ENCODE data around the gene DHX32.

GRCh38 chr10:125871338-125871737 lies 9.8 kb downstream of the DHX32 start:
- TF ChIP-seq CTCF (IDR thresholded peaks at IDR 0.05; ENCODE audit: poor library complexity, severe bottlenecking) (no peak), SMC3 (conservative IDR thresholded peaks at IDR 0.05; ENCODE audit: poor library complexity) (no peak), EZH2 (IDR thresholded peaks at IDR 0.05; ENCODE audit: borderline replicate concordance, insufficient read depth, low read length, poor library complexity, severe bottlenecking) (no peak), REST (IDR thresholded peaks at IDR 0.05; ENCODE audit: borderline replicate concordance) (no peak), POLR2AphosphoS5 (IDR thresholded peaks at IDR 0.05) (no peak), EP300 (conservative IDR thresholded peaks at IDR 0.05; ENCODE audit: poor library complexity, severe bottlenecking) (no peak), RAD21 (conservative IDR thresholded peaks at IDR 0.05) (no peak), TAF1 (IDR thresholded peaks at IDR 0.05; ENCODE audit: low read depth) (no peak)
